Neural cell (in vitro differentiated cells): ENCODE data around the gene AFF2. TPM values are rescaled to one million over a fixed set of nuclear protein-coding genes. Genes with fewer than 3 reads are reported as not detected.

Experiments
- H2AFZ ChIP-seq: fragments of 200-600, 300-800 bp; sonication (generic), shearing (Covaris generic); 2 replicates; pipeline ENCODE4 v1.6.0; 2014; ENCODE audit warnings: low read depth, mild to moderate bottlenecking, antibody characterized with exemption, low read length, moderate library complexity
- H3F3A ChIP-seq: fragments of 200-600 bp; shearing (Covaris generic); 2 replicates; pipeline ENCODE4 v1.6.1; 2016; ENCODE audit warnings: mild to moderate bottlenecking, moderate library complexity, mixed read lengths, antibody characterized with exemption, low read length; ENCODE audit not compliant: insufficient read depth, poor library complexity, severe bottlenecking
- H3K27ac ChIP-seq: fragments of 200-600, 300-800 bp; sonication (generic), shearing (Covaris generic); 2 replicates; pipeline ENCODE4 v1.5.1; 2014; ENCODE audit warnings: mild to moderate bottlenecking, low read length, moderate library complexity
- H3K27me3 ChIP-seq: fragments of 300-800, 200-600 bp; sonication (generic), shearing (Covaris generic); 2 replicates; pipeline ENCODE4 v1.6.0; 2014; ENCODE audit warnings: mild to moderate bottlenecking, low read depth, low read length, moderate library complexity; ENCODE audit not compliant: insufficient read depth
- H3K36me3 ChIP-seq: fragments of 300-800, 200-600 bp; sonication (generic), shearing (Covaris generic); 2 replicates; pipeline ENCODE4 v1.5.1; 2014; ENCODE audit warnings: mild to moderate bottlenecking, antibody characterized with exemption, low read length, moderate library complexity; ENCODE audit not compliant: insufficient read depth
- H3K4me2 ChIP-seq: fragments of 300-800, 200-600 bp; sonication (generic), shearing (Covaris generic); 2 replicates; pipeline ENCODE4 v1.6.0; 2014; ENCODE audit warnings: mild to moderate bottlenecking, low read length
- H3K4me3 ChIP-seq: fragments of 300-800, 200-600 bp; sonication (generic), shearing (Covaris generic); 2 replicates; pipeline ENCODE4 v1.5.1; 2014; ENCODE audit warnings: mild to moderate bottlenecking, low read length, moderate library complexity
- H3K79me2 ChIP-seq: fragments of 200-600 bp; shearing (Covaris generic); replicated peaks from 2 replicates; pipeline ENCODE4 v1.6.0; 2014; ENCODE audit warnings: mild to moderate bottlenecking, low read length, moderate library complexity; ENCODE audit not compliant: insufficient read depth
- H3K9ac ChIP-seq: fragments of 300-800, 200-600 bp; sonication (generic), shearing (Covaris generic); 2 replicates; pipeline ENCODE4 v1.6.1; 2016; ENCODE audit warnings: mild to moderate bottlenecking, low read length, mixed read lengths
- H3K9me2 ChIP-seq: fragments of 200-600 bp; shearing (Covaris generic); 2 replicates; pipeline ENCODE4 v1.6.1; 2016; ENCODE audit warnings: mild to moderate bottlenecking, low read length, mixed read lengths; ENCODE audit not compliant: insufficient read depth
- H3K9me3 ChIP-seq: fragments of 200-600, 300-800 bp; sonication (generic), shearing (Covaris generic); 2 replicates; pipeline ENCODE4 v1.6.1; 2016; ENCODE audit warnings: mild to moderate bottlenecking, mixed run types, low read length, moderate library complexity, mixed read lengths
- H4K20me1 ChIP-seq: fragments of 200-600 bp; shearing (Covaris generic); 2 replicates; pipeline ENCODE4 v1.6.1; 2016; ENCODE audit warnings: mild to moderate bottlenecking, mixed run types; ENCODE audit not compliant: insufficient read depth
- EP300 ChIP-seq: fragments of 450-650 bp; conservative IDR thresholded peaks from 2 replicates; pipeline ENCODE4 v1.6.1; 2014; ENCODE audit warnings: antibody characterized with exemption, mild to moderate bottlenecking, moderate library complexity; ENCODE audit not compliant: poor library complexity, severe bottlenecking
- EZH2 ChIP-seq: fragments of 200-600, 300-800 bp; shearing (Covaris generic), sonication (generic); IDR thresholded peaks from 2 replicates; pipeline ENCODE4 v1.6.1; 2014; ENCODE audit warnings: antibody characterized with exemption, low read length, borderline replicate concordance, mild to moderate bottlenecking; ENCODE audit not compliant: insufficient read depth, poor library complexity, severe bottlenecking
- POLR2AphosphoS5 ChIP-seq: IDR thresholded peaks from 2 replicates; pipeline ENCODE4 v1.6.1; 2012
- REST ChIP-seq: IDR thresholded peaks from 2 replicates; pipeline ENCODE4 v1.6.1; 2012; ENCODE audit warnings: borderline replicate concordance
- SMC3 ChIP-seq: fragments of 450-650 bp; conservative IDR thresholded peaks from 2 replicates; pipeline ENCODE4 v1.6.1; 2014; ENCODE audit warnings: antibody characterized with exemption, mild to moderate bottlenecking, moderate library complexity; ENCODE audit not compliant: poor library complexity
- TAF1 ChIP-seq: IDR thresholded peaks from 2 replicates; pipeline ENCODE4 v1.6.1; 2012; ENCODE audit warnings: low read depth
- polyA plus RNA-seq: library from polyadenylated mRNA; depleted of rRNA; stranded (reverse); fragments of >200 nt; gene quantifications from 2 replicates; pipeline ENCODE4 v1.2.3, GENCODE V29; 2014
- TF ChIP-seq, protein P1 (sequence below): fragments of 450-650 bp; IDR thresholded peaks from 2 replicates; pipeline ENCODE4 v1.5.1; 2014; ENCODE audit warnings: antibody characterized with exemption, mild to moderate bottlenecking, moderate library complexity; ENCODE audit not compliant: poor library complexity, severe bottlenecking

The AFF2 gene
- polyA plus RNA-seq, 1 donor from 2014 or later: 10.5 TPM

DNA sequence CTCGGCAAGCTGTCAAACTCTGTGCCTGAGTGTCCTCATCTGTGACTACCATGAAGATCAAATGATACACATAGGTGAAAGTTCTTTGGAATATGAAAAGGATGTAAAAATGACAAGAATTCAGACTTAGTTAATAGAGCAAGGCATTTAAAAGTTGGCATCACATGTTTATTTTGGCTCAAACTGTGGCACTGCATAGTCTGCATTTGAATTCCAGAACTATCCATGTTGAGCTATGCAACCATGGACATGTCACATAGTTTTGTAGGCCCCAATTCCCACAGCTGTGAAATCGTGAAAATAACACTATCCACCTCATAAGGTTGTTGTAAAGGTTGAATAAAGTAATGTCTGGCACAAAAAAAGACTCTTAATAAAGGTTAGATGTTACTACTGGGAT lies 33.9 kb downstream of the AFF2 start:
- Histone ChIP-seq H3K27me3 (no peaks in the 10 kb centered on the region), H3K9me3 (no peaks in the 10 kb centered on the region), H3K4me2 (no peak overlapping the region), H3K9ac (no peak overlapping the region), H3K27ac (no peak overlapping the region), H2AFZ (no peak overlapping the region), H3K9me2 (no peaks in the 10 kb centered on the region), H4K20me1 (no peaks in the 10 kb centered on the region), H3K79me2 (no peaks in the 10 kb centered on the region), H3F3A (no peaks in the 10 kb centered on the region), H3K4me3 (no peak overlapping the region), H3K36me3 (no peaks in the 10 kb centered on the region)
- TF ChIP-seq TAF1 (no peak), EZH2 (no peak), EP300 (no peak), POLR2AphosphoS5 (no peak), SMC3 (no peak)
- TF ChIP-seq, protein P1, sequence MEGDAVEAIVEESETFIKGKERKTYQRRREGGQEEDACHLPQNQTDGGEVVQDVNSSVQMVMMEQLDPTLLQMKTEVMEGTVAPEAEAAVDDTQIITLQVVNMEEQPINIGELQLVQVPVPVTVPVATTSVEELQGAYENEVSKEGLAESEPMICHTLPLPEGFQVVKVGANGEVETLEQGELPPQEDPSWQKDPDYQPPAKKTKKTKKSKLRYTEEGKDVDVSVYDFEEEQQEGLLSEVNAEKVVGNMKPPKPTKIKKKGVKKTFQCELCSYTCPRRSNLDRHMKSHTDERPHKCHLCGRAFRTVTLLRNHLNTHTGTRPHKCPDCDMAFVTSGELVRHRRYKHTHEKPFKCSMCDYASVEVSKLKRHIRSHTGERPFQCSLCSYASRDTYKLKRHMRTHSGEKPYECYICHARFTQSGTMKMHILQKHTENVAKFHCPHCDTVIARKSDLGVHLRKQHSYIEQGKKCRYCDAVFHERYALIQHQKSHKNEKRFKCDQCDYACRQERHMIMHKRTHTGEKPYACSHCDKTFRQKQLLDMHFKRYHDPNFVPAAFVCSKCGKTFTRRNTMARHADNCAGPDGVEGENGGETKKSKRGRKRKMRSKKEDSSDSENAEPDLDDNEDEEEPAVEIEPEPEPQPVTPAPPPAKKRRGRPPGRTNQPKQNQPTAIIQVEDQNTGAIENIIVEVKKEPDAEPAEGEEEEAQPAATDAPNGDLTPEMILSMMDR: no peak

GRCh38 chrX:148535639-148536038 lies 35.2 kb downstream of the AFF2 start:
- Histone ChIP-seq H3K4me2 (no peak overlapping the region), H3K27ac (no peak overlapping the region), H3K27me3 (no peaks in the 10 kb centered on the region)

More at GRCh38 chrX:148535639-148536038, 35.2 kb downstream of the AFF2 start:
- Histone ChIP-seq H3K36me3 (no peaks in the 10 kb centered on the region), H3K4me3 (no peak overlapping the region), H3K79me2 (no peaks in the 10 kb centered on the region), H4K20me1 (no peaks in the 10 kb centered on the region), H3K9ac (no peak overlapping the region), H3K9me3 (no peaks in the 10 kb centered on the region), H3F3A (no peaks in the 10 kb centered on the region), H2AFZ (no peak overlapping the region), H3K9me2 (no peaks in the 10 kb centered on the region)
- TF ChIP-seq EP300: no peak
- TF ChIP-seq REST: no peak
- no peak for TF ChIP-seq EZH2
- no peak for TF ChIP-seq POLR2AphosphoS5
- no peak for TF ChIP-seq SMC3
- TF ChIP-seq, protein P1: no peak
